HG03095 (cell line): ENCODE measurements around the gene SCYGR8.

Experiments used
- ATAC-seq: cut with Tn5 transposase; IDR thresholded peaks from one replicate; pipeline ENCODE4 v1.9.1; 2021; ENCODE audit warnings: moderate library complexity; ENCODE audit not compliant: unreplicated experiment

The SCYGR8 gene

GRCh38 chr2:227759411-227760118, 13.9 kb downstream of the SCYGR8 start:
- ATAC-seq, result no peak

- ATAC-seq, result no peak
These were observed 16.2 kb downstream of the SCYGR8 start for GRCh38 chr2:227761740-227762476.

GRCh38 chr2:227765788-227766372, 20.2 kb downstream of the SCYGR8 start:
- ATAC-seq, result no peak

- ATAC-seq, result peak; percentile 97
These were observed 20.7 kb downstream of the SCYGR8 start for GRCh38 chr2:227766373-227766883.

- ATAC-seq, result no peak
These were observed 22.1 kb downstream of the SCYGR8 start for GRCh38 chr2:227767830-227768229.

- no peak for ATAC-seq
These were observed 26.5 kb downstream of the SCYGR8 start for GRCh38 chr2:227772197-227772661.

GRCh38 chr2:227772932-227773331, 27.2 kb downstream of the SCYGR8 start:
- no peak for ATAC-seq

- ATAC-seq, result no peak
These were observed 28.4 kb downstream of the SCYGR8 start for GRCh38 chr2:227774011-227774624.

GRCh38 chr2:227774895-227775842, 29.5 kb downstream of the SCYGR8 start:
- ATAC-seq, result no peak

GRCh38 chr2:227780981-227781615, 35.4 kb downstream of the SCYGR8 start:
- ATAC-seq, result no peak

- ATAC-seq, result no peak
These were observed 36.1 kb downstream of the SCYGR8 start for GRCh38 chr2:227781841-227782240.

- peak; percentile 19 for ATAC-seq
These were observed 37.1 kb downstream of the SCYGR8 start for GRCh38 chr2:227782804-227783203.

- peak; percentile 99 for ATAC-seq
These were observed 37.9 kb downstream of the SCYGR8 start for GRCh38 chr2:227783404-227784138.

GRCh38 chr2:227785293-227785692, 39.6 kb downstream of the SCYGR8 start:
- ATAC-seq, result no peak

- ATAC-seq, result no peak
These were observed 42.9 kb downstream of the SCYGR8 start for GRCh38 chr2:227788561-227789018.

- ATAC-seq, result no peak
These were observed 44.1 kb downstream of the SCYGR8 start for GRCh38 chr2:227789803-227790202.

GRCh38 chr2:227793148-227793712, 47.5 kb downstream of the SCYGR8 start:
- ATAC-seq, result no peak
